Upper lobe of left lung (tissue), 6 donors: Measurements from ENCODE around the gene RPA4. TPM values are rescaled to one million over a fixed set of nuclear protein-coding genes. Genes with fewer than 3 reads are reported as not detected.

ENCODE experiments used
- ATAC-seq, 2 donors: fragments of 200-7000 bp; cut with Tn5 transposase; one replicate each; pipeline ENCODE4 v1.9.1; 2022; ENCODE audit warnings: mild to moderate bottlenecking in 2 of 2, moderate library complexity in 2 of 2; ENCODE audit not compliant: low FRiP score in 2 of 2
- DNase-seq, 2 donors: peaks; one replicate each; pipeline ENCODE4 v3.0.0-alpha.2; 2019 to 2020
- H3K27ac ChIP-seq, 4 donors: fragments of 200-600 bp; sonication (generic); one replicate each; pipeline ENCODE4 v1.5.1; 2016 to 2019
- H3K27me3 ChIP-seq, 4 donors: fragments of 200-600 bp; sonication (generic); one replicate each; pipeline ENCODE4 v1.5.1; 2017 to 2019
- H3K36me3 ChIP-seq, 4 donors: fragments of 200-600 bp; sonication (generic); one replicate each; pipeline ENCODE4 v1.5.1; 2016 to 2019
- H3K4me1 ChIP-seq, 4 donors: fragments of 200-600 bp; sonication (generic); one replicate each; pipeline ENCODE4 v1.5.1; 2018 to 2019
- H3K4me3 ChIP-seq, 4 donors: fragments of 200-600 bp; sonication (generic); one replicate each; pipeline ENCODE4 v1.5.1; 2017 to 2019; ENCODE audit warnings: mild to moderate bottlenecking in 2 of 4, moderate library complexity in 1 of 4
- H3K9me3 ChIP-seq, 4 donors: fragments of 200-600 bp; sonication (generic); one replicate each; pipeline ENCODE4 v1.5.1; 2018 to 2019
- CTCF ChIP-seq, 6 experiments: fragments of 450-650 bp in 4 of 6; fragments of 200-600 bp in 2 of 6; sonication (generic) in 2 of 6; IDR thresholded peaks; one replicate each; pipeline ENCODE4 v1.5.1; 2016 to 2019; ENCODE audit warnings: antibody characterized with exemption in 6 of 6
- EP300 ChIP-seq, 4 donors: sonication (generic); formaldehyde crosslinking; IDR thresholded peaks; one replicate each; pipeline ENCODE4 v1.5.1; 2017; ENCODE audit warnings: antibody characterized with exemption in 4 of 4, control low read depth in 2 of 4
- POLR2A ChIP-seq, 4 donors: fragments of 450-650 bp; IDR thresholded peaks; one replicate each; pipeline ENCODE4 v1.5.1; 2016 to 2017; ENCODE audit warnings: antibody characterized with exemption in 4 of 4, mild to moderate bottlenecking in 2 of 4
- POLR2AphosphoS5 ChIP-seq, 2 donors: sonication (generic); formaldehyde crosslinking; IDR thresholded peaks; one replicate each; pipeline ENCODE4 v1.5.1; 2017; ENCODE audit warnings: antibody characterized with exemption in 2 of 2
- WGBS, 2 donors: methylation state at CpG; one replicate each; pipeline ENCODE4 v1.1.5; 2017 to 2018; 5-methylcytosine and 5-hydroxymethylcytosine counted together
- total RNA-seq, 6 donors: library from RNA; depleted of rRNA in 4 of 6; stranded (reverse); fragments of >200 nt in 4 of 6; gene quantifications; one replicate each; pipeline versions ENCODE4 v1.1.0 to v1.2.1, GENCODE V29; 2016 to 2021
- donor health status: DM: no; HTN: no; CAD: no; lungs with moderate emphysema.
- donor health status: DM: no; HTN: yes; CAD: no; lungs with severe emphysema.

RPA4 gene
- 10 to 100 TPM in 2 of 6 donors, 1 to 10 TPM in 3, under 1 TPM in 1; 0.77 to 10.9 (median 4.2) TPM for total RNA-seq

GRCh38 chrX:96883608-96884007, at the start of gene RPA4:
RPA4 (plus strand) TSS chrX:96883908; CDS start chrX:96884311, 403 bp downstream.
- H3K36me3 ChIP-seq, result peaks cover 0 to 9% (median 0%) of the 10 kb centered on the region in 4 donors
- H3K4me1 ChIP-seq, result no peaks in the 10 kb centered on the region
- no peak for TF ChIP-seq EP300 (IDR thresholded peaks at IDR 0.05)
- TF ChIP-seq CTCF (IDR thresholded peaks at IDR 0.05), result no peak
- no peak for TF ChIP-seq POLR2A (IDR thresholded peaks at IDR 0.05)
- no peak for TF ChIP-seq POLR2AphosphoS5 (IDR thresholded peaks at IDR 0.05)
- 93 to 99% methylated on average over 9 to 10 of the region's 10 CpGs for WGBS, 2 donors
- H3K9me3 ChIP-seq, result no peaks in the 10 kb centered on the region
- H3K27me3 ChIP-seq, result no peaks in the 10 kb centered on the region
- no peak for DNase-seq
- H3K4me3 ChIP-seq, result no peak within 1 kb of the TSS
- ATAC-seq, result no peak
- H3K27ac ChIP-seq, result no peak within 1 kb of the TSS

- DNase-seq (no peak), ATAC-seq (no peak)
- WGBS, 2 donors, result 73 to 100% methylated on average over 1 of the region's 1 CpG
- Histone ChIP-seq H3K4me3 (no peak overlapping the region), H3K27me3 (no peaks in the 10 kb centered on the region), H3K36me3 (no peaks in the 10 kb centered on the region), H3K27ac (no peak overlapping the region), H3K4me1 (no peaks in the 10 kb centered on the region), H3K9me3 (no peaks in the 10 kb centered on the region)
- TF ChIP-seq EP300 (IDR thresholded peaks at IDR 0.05) (no peak), CTCF (IDR thresholded peaks at IDR 0.05) (no peak), POLR2A (IDR thresholded peaks at IDR 0.05) (no peak), POLR2AphosphoS5 (IDR thresholded peaks at IDR 0.05) (no peak)
These were observed 49.6 kb upstream of the RPA4 start for GRCh38 chrX:96834137-96834536.

- no peak overlapping the region for H3K27ac ChIP-seq
- ATAC-seq, result no peak
- DNase-seq, result no peak
- no peaks in the 10 kb centered on the region for H3K27me3 ChIP-seq
- TF ChIP-seq CTCF (IDR thresholded peaks at IDR 0.05) (no peak), POLR2AphosphoS5 (IDR thresholded peaks at IDR 0.05) (no peak), EP300 (IDR thresholded peaks at IDR 0.05) (no peak), POLR2A (IDR thresholded peaks at IDR 0.05) (no peak)
- H3K36me3 ChIP-seq, result no peaks in the 10 kb centered on the region
- no peaks in the 10 kb centered on the region for H3K9me3 ChIP-seq
- WGBS, 2 donors, result 83 to 94% methylated on average over 5 of the region's 5 CpGs
- no peak overlapping the region for H3K4me3 ChIP-seq
- no peaks in the 10 kb centered on the region for H3K4me1 ChIP-seq
These were observed 47.9 kb upstream of the RPA4 start for GRCh38 chrX:96835660-96836289.

GRCh38 chrX:96837808-96838207, 45.9 kb upstream of the RPA4 start:
- Histone ChIP-seq H3K9me3 (no peaks in the 10 kb centered on the region), H3K27ac (no peak overlapping the region), H3K36me3 (no peaks in the 10 kb centered on the region), H3K4me1 (no peaks in the 10 kb centered on the region), H3K27me3 (no peaks in the 10 kb centered on the region), H3K4me3 (no peak overlapping the region)
- 84 to 88% methylated on average over 3 of the region's 3 CpGs for WGBS, 2 donors
- ATAC-seq (no peak), DNase-seq (no peak)
- no peak for TF ChIP-seq POLR2AphosphoS5 (IDR thresholded peaks at IDR 0.05)
- TF ChIP-seq EP300 (IDR thresholded peaks at IDR 0.05), result no peak
- TF ChIP-seq CTCF (IDR thresholded peaks at IDR 0.05), result no peak
- TF ChIP-seq POLR2A (IDR thresholded peaks at IDR 0.05), result no peak

- Histone ChIP-seq H3K4me1 (no peaks in the 10 kb centered on the region), H3K36me3 (no peaks in the 10 kb centered on the region), H3K27me3 (no peaks in the 10 kb centered on the region), H3K9me3 (no peaks in the 10 kb centered on the region), H3K4me3 (no peak overlapping the region), H3K27ac (no peak overlapping the region)
- DNase-seq, result no peak
- ATAC-seq, result no peak
- 83 to 92% methylated on average over 1 of the region's 1 CpG for WGBS, 2 donors
- TF ChIP-seq CTCF (IDR thresholded peaks at IDR 0.05) (no peak), POLR2AphosphoS5 (IDR thresholded peaks at IDR 0.05) (no peak)
These were observed 45.2 kb upstream of the RPA4 start for GRCh38 chrX:96838537-96838936.
